Hematopoietic multipotent progenitor cell treated with erythropoietin and hydrocortisone succinate and interleukin-3 and kit ligand, for 8 days (in vitro differentiated cells): ENCODE measurements around the gene PPIL1.
"Not testable (repeated sequence)": the region's sequence is repeated elsewhere in the genome, so short reads cannot be mapped to it uniquely, and the experiment has no call there.

Experiments
- DNase-seq: peaks from one replicate; pipeline ENCODE4 v3.0.0-alpha.2; 2015

Gene PPIL1

DNA sequence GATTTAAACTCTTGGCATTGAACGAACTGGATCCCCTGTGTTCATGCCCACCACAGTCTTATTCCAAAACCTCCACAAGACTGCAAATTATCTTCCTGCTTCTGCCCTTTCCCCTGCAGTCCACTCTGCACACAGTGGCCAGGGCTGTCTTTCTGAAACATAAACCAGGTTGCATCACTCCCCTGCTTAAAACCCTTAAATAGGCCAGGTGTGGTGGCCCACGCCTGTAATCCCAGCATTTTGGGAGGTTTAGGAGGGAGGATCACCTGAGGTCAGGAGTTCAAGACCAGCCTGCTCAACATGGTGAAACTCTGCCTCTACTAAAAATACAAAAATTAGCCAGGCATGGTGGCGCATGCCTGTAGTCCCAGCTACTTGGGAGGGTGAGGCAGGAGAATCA, 61.6 kb downstream of the PPIL1 start:
- not testable (repeated sequence) for DNase-seq

DNA sequence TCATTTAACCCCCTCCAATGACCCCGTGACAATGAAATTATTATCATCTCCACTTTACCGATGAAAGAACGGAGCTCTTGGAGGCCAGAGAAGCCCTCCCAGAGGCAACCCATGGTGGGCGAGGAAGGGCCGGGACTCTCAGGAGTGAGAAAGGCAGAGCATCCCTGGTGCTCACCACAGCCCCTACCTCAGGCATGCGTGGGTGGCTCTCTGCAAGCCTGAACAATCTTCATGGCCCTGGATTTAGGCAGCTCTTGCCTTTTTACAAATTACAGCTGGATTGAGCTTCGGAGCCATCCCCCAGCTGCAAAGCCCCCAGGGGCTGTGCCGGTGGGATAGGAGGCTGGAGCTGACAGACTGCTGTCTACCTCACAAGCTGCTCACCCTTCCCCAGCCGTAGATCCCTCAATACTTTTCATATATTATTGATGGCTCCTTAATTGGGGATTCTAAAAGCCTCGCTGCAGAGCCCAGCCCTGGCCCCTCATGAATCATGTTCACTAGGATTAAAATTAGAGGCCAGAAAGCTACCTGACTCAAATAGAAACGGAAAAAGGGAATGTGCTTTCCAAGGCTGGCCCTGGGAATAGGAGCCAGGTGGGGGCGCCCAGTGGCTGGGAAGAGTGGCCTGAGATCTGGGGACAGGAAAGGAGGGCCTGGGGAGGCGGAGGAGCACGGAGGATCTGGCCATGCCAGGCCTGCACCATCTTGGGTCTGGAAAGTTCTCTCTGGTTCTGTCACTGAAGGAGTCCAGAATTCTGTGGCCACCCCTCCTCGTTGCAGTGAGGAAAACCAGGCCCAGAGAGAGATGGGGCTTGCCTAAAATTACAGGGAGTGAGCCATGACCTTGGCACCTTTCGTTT, 64.4 kb downstream of the PPIL1 start:
- no peak for DNase-seq

DNA sequence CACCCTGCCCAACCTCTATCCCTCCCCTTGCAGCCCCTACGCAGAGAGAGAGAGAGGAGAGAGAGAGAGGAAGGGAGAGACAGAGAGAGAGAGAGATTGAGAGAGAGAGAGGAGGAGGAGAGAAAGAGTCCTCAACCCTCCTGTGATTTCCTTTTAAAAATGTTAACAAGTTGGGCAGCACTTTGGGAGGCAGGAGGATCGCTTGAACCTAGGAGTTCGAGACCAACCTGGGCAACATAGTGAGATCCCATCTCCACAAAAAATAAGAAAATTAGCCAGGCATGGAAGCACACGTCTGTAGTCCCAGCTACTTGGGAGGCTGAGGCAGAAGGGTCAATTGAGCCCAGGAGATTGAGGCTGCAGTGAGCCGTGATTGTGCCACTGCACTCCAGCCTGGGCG, 65.4 kb downstream of the PPIL1 start:
- DNase-seq, result no peak

DNA sequence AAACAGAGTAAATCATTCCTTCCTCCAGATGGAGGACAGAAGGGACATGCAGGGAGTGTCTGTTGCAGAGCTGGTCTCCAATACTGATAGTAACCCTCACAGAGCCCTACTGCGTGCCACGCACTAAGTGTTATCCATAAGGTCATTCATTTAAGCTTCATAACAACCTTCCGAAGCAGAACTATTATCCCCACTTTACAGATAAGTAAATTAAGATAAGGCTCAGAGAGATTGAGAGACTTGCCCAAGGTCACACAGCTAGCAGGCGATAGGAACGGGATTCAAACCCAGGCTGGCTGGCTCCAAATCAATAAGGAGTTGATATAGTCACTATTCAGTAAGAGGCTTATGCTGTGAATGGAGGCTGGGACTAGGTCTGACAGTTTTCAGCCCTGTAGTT, 66.0 kb downstream of the PPIL1 start:
- no peak for DNase-seq

DNA sequence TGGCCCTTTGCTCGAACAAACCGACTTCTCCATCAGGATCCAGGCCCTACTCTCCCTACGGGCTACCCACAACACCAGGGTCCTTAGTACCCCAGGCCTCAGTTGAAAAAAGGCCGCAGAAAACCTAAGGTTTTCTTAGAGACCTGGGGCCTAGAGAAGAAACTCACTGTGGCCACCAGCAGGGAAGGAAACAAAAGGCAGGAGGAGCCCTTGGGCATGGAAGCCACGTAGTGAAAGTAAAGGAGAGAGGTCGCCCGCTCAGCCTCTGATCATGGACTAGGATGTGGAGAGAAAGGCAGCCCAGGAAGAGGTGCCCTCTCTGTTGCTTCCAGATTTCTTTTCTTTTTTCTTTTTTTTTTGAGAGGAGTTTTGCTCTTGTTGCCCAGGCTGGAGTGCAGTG, 66.9 kb downstream of the PPIL1 start:
- DNase-seq, result no peak

DNA sequence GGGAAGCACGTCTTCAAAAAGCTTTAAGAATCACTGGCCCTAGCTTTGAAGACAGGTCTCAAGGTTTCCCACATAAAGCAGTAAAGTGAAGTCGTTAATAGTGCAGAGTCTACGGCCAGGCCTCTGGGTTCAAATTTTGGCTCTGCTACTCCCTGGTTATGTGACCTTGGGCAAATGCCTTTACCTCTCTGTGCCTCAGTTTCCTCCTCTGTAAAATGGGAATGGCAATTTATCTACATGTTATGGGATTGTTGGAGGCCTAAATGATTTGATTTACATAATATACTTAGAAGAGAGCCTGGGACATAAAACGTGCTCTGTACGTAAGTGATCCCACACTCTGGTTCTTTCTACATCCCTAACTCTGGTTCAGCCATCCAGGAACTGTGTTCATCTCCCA, 67.5 kb downstream of the PPIL1 start:
- DNase-seq, result no peak

DNA sequence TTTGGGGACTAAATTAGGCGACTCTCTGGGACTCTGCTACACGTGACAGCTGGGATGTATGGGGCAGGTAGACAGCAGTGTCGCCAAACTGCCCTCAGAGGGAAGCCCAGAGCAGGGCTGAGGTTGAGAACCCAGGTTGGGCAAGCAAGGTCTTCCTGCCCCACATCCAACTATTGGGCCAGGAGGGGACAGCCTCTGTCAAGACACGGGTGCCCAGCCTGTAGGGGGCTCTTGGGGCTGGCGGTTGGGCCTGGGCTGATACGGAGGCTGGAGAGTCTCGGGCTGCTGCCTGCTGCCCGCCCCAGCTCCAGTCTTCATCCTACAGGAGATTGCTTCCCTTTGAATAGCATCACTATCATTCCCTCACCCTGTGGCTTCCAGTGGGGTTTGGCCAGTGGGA, 68.7 kb downstream of the PPIL1 start:
- no peak for DNase-seq

DNA sequence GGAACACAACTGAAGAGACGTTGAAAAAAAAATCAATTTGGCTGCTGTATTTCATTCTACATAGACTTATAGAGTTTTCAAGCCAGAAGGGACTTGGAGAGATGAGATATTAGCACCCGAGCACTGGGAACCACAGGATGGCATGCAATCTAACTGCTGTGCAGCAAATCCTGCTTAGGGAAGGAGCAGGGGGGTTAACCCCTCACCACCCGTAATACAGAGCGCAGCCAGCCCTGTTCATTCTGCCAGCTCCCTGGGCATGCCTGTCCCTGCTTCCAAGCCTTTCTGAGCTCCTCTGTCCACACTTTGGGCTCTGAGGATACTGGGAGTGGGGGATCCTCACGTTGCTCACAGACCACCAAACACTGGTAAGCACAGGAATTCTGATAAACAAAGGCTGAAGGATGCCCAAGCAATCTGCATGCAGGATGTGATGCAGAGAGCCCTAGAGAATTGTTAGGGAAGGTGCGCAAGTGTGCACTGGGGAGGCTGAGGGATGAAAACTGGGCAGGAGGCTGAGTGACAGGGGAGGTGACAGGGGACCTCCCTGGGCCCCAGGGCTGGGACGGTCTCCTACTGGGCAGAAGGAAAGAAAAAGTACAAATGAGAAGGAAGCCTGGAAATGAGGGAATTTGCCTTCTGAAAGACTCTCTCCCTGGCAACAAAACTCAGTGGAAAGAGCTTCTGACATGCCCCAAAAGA, 69.4 kb downstream of the PPIL1 start:
- DNase-seq, result no peak
